ENCODE results near the gene TRIM37.

- TF ChIP-seq POLR2A (IDR thresholded peaks at IDR 0.05) (no peak), CTCF (IDR thresholded peaks at IDR 0.05 in 8 of 11, conservative IDR thresholded peaks at IDR 0.05 in 3 of 11) (no peak)
These were observed 96.7 kb downstream of the TRIM37 start for GRCh38 chr17:59010026-59010425.

All from spleen (tissue), 7 donors.